Adipose tissue (tissue), 3 donors: Measurements from ENCODE around the gene UBE2E2. TPM values are rescaled to one million over a fixed set of nuclear protein-coding genes. Genes with fewer than 3 reads are reported as not detected.

Experiments used
- H3K27ac ChIP-seq: one replicate; pipeline ENCODE4 v1.5.1; 2013; ENCODE audit warnings: low read depth, low read length
- WGBS, 3 donors: extraction: QIAGEN DNeasy Blood & Tissue Kit; methylation state at CpG; one replicate each; pipeline ENCODE4 v1.1.7; 2013; 5-methylcytosine and 5-hydroxymethylcytosine counted together
- polyA plus RNA-seq, 3 donors: library from polyadenylated mRNA; stranded (reverse); fragments of 200-250 nt; gene quantifications; one replicate each; pipeline ENCODE4 v1.2.3, GENCODE V29; 2013
- donor health status: healthy with polysubstance abuse.
- donor health status: Bipolar disorder and iron deficiency.
- donor health status: healthy.

UBE2E2 gene
- polyA plus RNA-seq, 3 donors, result 5.5 to 32.2 (median 24.3) TPM

- 40 to 74% (median 65%) methylated on average over 5 of the region's 5 CpGs for WGBS, 3 donors
- H3K27ac ChIP-seq, result no peak overlapping the region
These were observed 53.8 kb downstream of the UBE2E2 start for GRCh38 chr3:23256741-23257435.

DNA sequence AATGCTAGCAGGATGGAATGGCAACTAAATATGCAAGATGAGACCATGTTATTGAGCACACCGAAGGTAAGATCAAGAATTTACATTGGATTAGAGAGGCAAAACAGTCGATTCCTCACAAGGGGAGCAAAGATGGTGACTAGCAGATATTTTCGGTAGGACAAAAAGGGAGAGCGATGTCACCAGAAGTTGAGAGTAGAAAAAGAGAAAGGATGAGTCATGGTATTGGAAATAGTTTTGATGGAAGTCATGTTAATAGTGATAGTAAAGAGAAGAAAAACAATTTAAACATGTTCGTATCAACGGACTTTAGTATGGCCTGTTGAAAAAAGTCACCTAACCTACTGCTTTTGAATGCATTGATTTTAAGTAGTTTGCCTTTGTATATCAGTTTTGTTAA is 55.0 kb downstream of the UBE2E2 start:
- WGBS, 3 donors, result 95 to 96% (median 95%) methylated on average over 6 of the region's 6 CpGs
- H3K27ac ChIP-seq, result no peak overlapping the region

- no peak overlapping the region for H3K27ac ChIP-seq
- WGBS, 3 donors, result 46 to 95% (median 75%) methylated on average over 2 of the region's 2 CpGs
These were observed 56.4 kb downstream of the UBE2E2 start for GRCh38 chr3:23259515-23259914.

GRCh38 chr3:23262766-23263165 is 59.6 kb downstream of the UBE2E2 start:
- no peak overlapping the region for H3K27ac ChIP-seq
- 87 to 95% (median 89%) methylated on average over 1 of the region's 1 CpG for WGBS, 3 donors

- 63 to 73% (median 71%) methylated on average over 6 of the region's 6 CpGs for WGBS, 3 donors
These were observed 60.7 kb downstream of the UBE2E2 start for GRCh38 chr3:23263796-23264195.

DNA sequence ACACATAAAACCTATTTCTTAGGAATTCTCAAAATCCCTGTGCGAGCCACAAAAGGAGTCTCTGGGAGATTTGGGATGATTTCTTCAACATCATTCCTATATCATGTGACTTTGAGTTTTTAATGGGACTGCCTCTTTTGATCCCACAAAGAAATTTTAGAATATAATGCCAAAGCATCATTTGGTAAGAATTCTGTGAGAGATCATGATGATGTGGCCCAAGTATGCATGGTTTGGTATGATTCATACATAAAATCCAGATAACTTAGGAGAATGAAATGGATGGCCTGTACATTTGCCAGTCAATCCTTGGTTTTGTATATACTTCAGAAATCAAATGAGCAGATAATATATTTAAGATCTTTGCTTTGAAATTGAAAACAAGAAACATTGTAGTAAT is 61.3 kb downstream of the UBE2E2 start:
- WGBS, 3 donors, result 94 to 100% (median 96%) methylated on average over 1 of the region's 1 CpG

More at GRCh38 chr3:23263796-23264195, 60.7 kb downstream of the UBE2E2 start:
- H3K27ac ChIP-seq, result no peak overlapping the region

DNA sequence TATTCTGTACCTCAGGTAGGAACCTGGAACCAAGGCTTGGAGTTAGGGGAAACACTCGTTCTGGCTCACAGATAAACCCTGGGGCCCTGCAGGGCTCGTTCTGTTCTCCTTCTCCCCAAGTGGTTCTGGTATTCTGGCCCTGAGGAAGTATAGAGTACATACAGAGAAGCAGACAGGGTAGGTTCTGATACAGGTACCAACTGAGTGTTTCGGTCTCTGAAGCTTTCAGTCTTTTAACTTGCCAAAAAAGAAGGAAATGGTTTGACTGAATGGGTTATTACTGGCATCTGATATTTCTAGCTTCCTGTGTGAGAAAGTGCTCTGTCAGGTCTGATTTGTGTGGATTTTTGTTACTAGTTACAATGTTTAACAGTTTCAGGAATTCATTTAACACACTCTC is 67.3 kb downstream of the UBE2E2 start:
- no peak overlapping the region for H3K27ac ChIP-seq
- WGBS, 3 donors, result 68 to 88% (median 79%) methylated on average over 3 of the region's 3 CpGs

More for the DNA sequence above, 61.3 kb downstream of the UBE2E2 start:
- no peak overlapping the region for H3K27ac ChIP-seq

DNA sequence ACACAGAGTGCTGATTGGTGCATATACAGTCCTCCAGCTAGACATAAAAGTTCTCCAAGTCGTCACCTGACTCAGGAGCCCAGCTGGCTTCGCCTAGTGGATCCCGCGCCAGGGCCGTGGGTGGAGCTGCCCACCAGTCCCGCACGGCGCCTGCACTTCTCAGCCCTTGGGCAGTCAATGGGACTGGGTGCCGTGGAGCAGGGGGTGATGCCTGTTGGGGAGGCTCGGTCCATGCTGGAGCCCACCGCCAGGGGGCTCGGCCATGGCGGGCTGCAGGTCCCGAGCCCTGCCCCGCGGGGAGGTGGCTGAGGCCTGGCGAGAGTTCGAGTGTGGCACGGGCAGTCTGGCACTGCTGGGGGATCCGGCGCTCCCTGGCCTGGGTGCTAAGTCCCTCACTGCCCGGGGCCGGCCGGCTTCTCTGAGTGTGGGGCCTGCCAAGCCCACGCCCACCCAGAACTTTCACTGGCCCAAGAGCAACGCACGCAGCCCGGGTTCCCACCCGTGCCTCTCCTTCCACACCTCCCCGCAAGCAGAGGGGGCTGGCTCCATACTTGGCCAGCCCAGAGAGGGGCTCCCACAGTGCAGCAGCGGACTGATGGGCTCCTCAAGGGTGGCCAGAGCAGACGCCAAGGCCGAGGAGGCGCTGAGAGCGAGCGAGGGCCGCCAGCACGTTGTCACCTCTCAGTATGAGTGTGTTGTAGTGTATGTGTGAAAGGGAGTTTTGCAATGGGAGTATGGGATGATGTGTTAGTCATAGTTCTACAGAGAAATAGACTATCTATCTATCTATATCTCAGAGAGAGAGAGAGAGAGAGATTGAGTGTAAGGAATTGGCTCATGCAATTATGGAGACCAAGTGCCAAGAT is 69.0 kb downstream of the UBE2E2 start:
- H3K27ac ChIP-seq, result no peak overlapping the region
- WGBS, 3 donors, result 93 to 94% (median 94%) methylated on average over 37 to 38 of the region's 38 CpGs

- no peak overlapping the region for H3K27ac ChIP-seq
- 90 to 95% (median 92%) methylated on average over 2 of the region's 2 CpGs for WGBS, 3 donors
These were observed 69.7 kb downstream of the UBE2E2 start for GRCh38 chr3:23272820-23273219.

GRCh38 chr3:23275061-23275460 is 71.9 kb downstream of the UBE2E2 start:
- 86 to 93% (median 92%) methylated on average over 8 of the region's 8 CpGs for WGBS, 3 donors
- H3K27ac ChIP-seq, result no peak overlapping the region

GRCh38 chr3:23275814-23276213 is 72.7 kb downstream of the UBE2E2 start:
- 91 to 93% (median 92%) methylated on average over 2 of the region's 2 CpGs for WGBS, 3 donors
- H3K27ac ChIP-seq, result no peak overlapping the region

DNA sequence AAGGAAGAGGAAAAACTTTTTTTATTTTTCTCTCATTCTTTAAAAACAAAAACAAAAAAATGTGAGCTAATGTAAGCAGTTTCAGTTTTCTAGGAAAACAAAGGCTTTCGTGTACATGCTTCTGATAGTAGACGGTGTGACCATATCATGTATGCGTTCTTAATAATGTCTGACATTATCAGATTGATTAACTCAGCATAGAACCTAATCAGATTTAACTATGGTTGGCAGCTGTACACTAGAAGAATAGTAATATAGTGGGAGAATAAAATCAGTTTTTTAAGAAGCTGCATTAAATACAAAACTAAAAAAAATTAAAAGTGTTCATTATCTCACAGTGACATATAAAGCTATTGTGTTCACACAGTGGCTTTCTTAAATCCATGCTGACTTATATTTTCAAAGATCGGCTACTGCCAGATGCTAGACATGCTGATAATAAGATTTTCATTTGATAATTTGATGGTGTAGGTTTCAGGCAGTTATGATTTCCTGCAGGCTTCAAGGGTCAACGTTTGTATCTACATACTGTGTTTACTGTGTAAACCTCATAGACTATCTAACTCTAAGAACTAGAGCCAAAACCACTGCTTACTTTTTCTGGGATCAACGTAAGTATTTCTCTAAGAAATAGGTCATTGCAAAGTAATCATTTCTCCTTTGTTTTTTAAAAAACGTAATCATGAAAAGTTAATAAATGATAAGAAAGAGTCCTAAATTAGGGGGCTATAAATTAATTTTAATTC is 74.0 kb downstream of the UBE2E2 start:
- H3K27ac ChIP-seq, result no peak overlapping the region
- WGBS, 3 donors, result 34 to 76% (median 76%) methylated on average over 7 of the region's 7 CpGs

DNA sequence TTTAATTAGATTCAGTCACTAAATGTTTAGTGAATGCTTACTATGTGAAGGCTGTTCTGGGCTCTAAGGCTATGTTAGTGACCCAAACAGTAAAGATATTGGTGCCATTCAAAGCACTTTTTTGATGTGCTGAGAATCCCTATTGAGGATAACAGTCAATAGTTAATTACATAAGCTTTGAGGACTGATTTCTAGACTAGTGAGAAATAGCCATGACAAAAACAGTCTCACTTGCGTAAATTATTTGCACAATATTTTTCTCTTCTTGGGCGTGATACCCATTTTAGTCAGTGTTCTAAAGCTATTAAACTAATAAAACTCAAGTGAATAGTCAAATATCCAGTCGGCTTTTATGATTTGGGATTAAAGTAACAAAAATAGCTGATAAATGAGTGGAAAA is 74.6 kb downstream of the UBE2E2 start:
- WGBS, 3 donors, result 42 to 81% (median 72%) methylated on average over 3 of the region's 3 CpGs
- no peak overlapping the region for H3K27ac ChIP-seq

- 92 to 93% (median 93%) methylated on average over 5 of the region's 5 CpGs for WGBS, 3 donors
- H3K27ac ChIP-seq, result no peak overlapping the region
These were observed 80.5 kb downstream of the UBE2E2 start for GRCh38 chr3:23283625-23284024.

GRCh38 chr3:23288286-23288685 is 85.2 kb downstream of the UBE2E2 start:
- 25 to 93% (median 77%) methylated on average over 1 of the region's 1 CpG for WGBS, 3 donors
- H3K27ac ChIP-seq, result no peak overlapping the region

DNA sequence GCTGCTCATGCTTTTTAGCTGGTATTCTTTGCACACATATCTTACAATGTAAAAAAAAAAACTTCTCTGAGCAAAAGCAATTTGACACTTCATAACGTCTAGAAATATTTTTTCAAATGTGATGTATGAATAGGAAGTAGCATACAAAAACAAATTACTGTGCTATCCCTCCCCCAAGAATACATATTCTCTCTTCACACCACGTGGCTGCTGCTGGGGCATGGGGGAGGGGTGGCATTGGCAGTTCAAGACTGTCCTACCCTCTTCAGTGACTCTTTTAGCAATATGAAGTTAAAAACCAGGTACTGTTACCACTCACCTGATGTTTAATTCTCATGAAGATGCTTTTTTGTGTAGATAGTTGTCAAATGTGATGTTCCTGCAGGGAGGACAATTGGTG is 85.6 kb downstream of the UBE2E2 start:
- H3K27ac ChIP-seq, result no peak overlapping the region
- WGBS, 3 donors, result 33 to 54% (median 50%) methylated on average over 2 of the region's 2 CpGs

- WGBS, 3 donors, result 95 to 100% (median 100%) methylated on average over 1 of the region's 1 CpG
These were observed 89.3 kb downstream of the UBE2E2 start for GRCh38 chr3:23292432-23292831.

GRCh38 chr3:23294770-23295387 is 91.8 kb downstream of the UBE2E2 start:
- H3K27ac ChIP-seq, result no peak overlapping the region

More at GRCh38 chr3:23292432-23292831, 89.3 kb downstream of the UBE2E2 start:
- H3K27ac ChIP-seq, result no peak overlapping the region
